SK-N-SH (cell line): ENCODE results near the gene NLGN1. TPM values are rescaled to one million over a fixed set of nuclear protein-coding genes. Genes with fewer than 3 reads are reported as not detected.

Experiments used
- CTCF ChIA-PET: fragments of 300-600, 350-600 bp; formaldehyde crosslinking; extraction: SDS; loops from one replicate; lab custom pipeline; 2021; lab: Yijun Ruan, JAX
- POLR2A ChIA-PET: fragments of 350-600 bp; sonication (Branson Sonifier 250); formaldehyde crosslinking; extraction: SDS; loops from one replicate; lab custom pipeline; 2020; ENCODE audit warnings: antibody characterized with exemption, inconsistent platforms; lab: Yijun Ruan, JAX
- DNase-seq: peaks from one replicate; pipeline ENCODE4 v3.0.0; 2012
- H2AFZ ChIP-seq: fragments of 200-600 bp; sonication (generic); 2 replicates; pipeline ENCODE4 v1.8.1; 2016; ENCODE audit warnings: antibody characterized with exemption, mild to moderate bottlenecking, low read depth
- H3F3A ChIP-seq: fragments of 200-600 bp; sonication (generic); replicated peaks from 2 replicates; pipeline ENCODE3; 2016; ENCODE audit warnings: antibody characterized with exemption, mild to moderate bottlenecking; ENCODE audit not compliant: insufficient read depth
- H3K27ac ChIP-seq, 2 experiments: fragments of 200-500 bp in 1 of 2; fragments of 200-600 bp in 1 of 2; sonication (Bioruptor generic) in 1 of 2; sonication (generic), shearing (Covaris generic) in 1 of 2; 2 replicates each; pipeline versions ENCODE4 v1.5.1 to v1.6.1; 2014 to 2016; ENCODE audit warnings: low read depth in 2 of 2, inconsistent platforms in 1 of 2, low read length in 1 of 2, mild to moderate bottlenecking in 1 of 2, mixed read lengths in 1 of 2
- H3K27me3 ChIP-seq: fragments of 200-600 bp; sonication (generic), shearing (Covaris generic); 2 replicates; pipeline ENCODE4 v1.6.1; 2016; ENCODE audit warnings: mixed run types; ENCODE audit not compliant: insufficient read depth
- H3K36me3 ChIP-seq, 2 experiments: fragments of 200-500 bp in 1 of 2; fragments of 200-600 bp in 1 of 2; sonication (Bioruptor generic) in 1 of 2; sonication (generic) in 1 of 2; replicated peaks in 1 of 2; 2 replicates each; pipeline versions ENCODE3 to v1.5.1; 2014 to 2016; ENCODE audit warnings: low read length in 1 of 2, mild to moderate bottlenecking in 1 of 2; ENCODE audit not compliant: insufficient read depth in 2 of 2, control insufficient read depth in 1 of 2
- H3K4me1 ChIP-seq, 2 experiments: fragments of 200-500 bp in 1 of 2; fragments of 200-600 bp in 1 of 2; sonication (Bioruptor generic) in 1 of 2; sonication (generic), shearing (Covaris generic) in 1 of 2; 2 replicates each; pipeline versions ENCODE4 v1.5.1 to v1.6.1; 2014 to 2016; ENCODE audit warnings: low read depth in 1 of 2, low read length in 1 of 2, mixed run types in 1 of 2; ENCODE audit not compliant: insufficient read depth in 2 of 2, control insufficient read depth in 1 of 2
- H3K4me2 ChIP-seq: fragments of 200-600 bp; sonication (generic), shearing (Covaris generic); 2 replicates; pipeline ENCODE4 v1.6.1; 2017; ENCODE audit warnings: mixed run types
- H3K4me3 ChIP-seq, 2 experiments: fragments of 200-500 bp in 1 of 2; fragments of 200-600 bp in 1 of 2; sonication (Bioruptor generic) in 1 of 2; sonication (generic), shearing (Covaris generic) in 1 of 2; 2 replicates each; pipeline versions ENCODE4 v1.5.1 to v1.8.1; 2014 to 2016; ENCODE audit warnings: low read depth in 2 of 2, inconsistent platforms in 1 of 2, low read length in 1 of 2, mild to moderate bottlenecking in 1 of 2, mixed read lengths in 1 of 2, moderate library complexity in 1 of 2
- H3K79me2 ChIP-seq: fragments of 200-600 bp; sonication (generic); 2 replicates; pipeline ENCODE4 v1.8.1; 2017; ENCODE audit warnings: mild to moderate bottlenecking; ENCODE audit not compliant: insufficient read depth
- H3K9ac ChIP-seq: fragments of 200-600 bp; sonication (generic); 2 replicates; pipeline ENCODE4 v1.6.1; 2017; ENCODE audit warnings: mixed run types
- H3K9me2 ChIP-seq: fragments of 200-600 bp; sonication (generic); 2 replicates; pipeline ENCODE4 v1.6.1; 2017; ENCODE audit warnings: mixed run types
- H3K9me3 ChIP-seq: fragments of 200-600 bp; sonication (generic); 2 replicates; pipeline ENCODE4 v1.6.1; 2017; ENCODE audit warnings: mixed run types, mild to moderate bottlenecking, moderate library complexity
- H4K20me1 ChIP-seq: fragments of 200-600 bp; sonication (generic); 2 replicates; pipeline ENCODE4 v1.6.1; 2017; ENCODE audit warnings: mild to moderate bottlenecking, mixed run types; ENCODE audit not compliant: insufficient read depth
- CHD2 ChIP-seq: fragments of 150-350 bp; IDR thresholded peaks from 2 replicates; pipeline ENCODE4 v1.6.1; 2018; ENCODE audit warnings: low read length; ENCODE audit not compliant: partially characterized antibody
- CTCF ChIP-seq: fragments of 200-600 bp; sonication (generic); IDR thresholded peaks from 2 replicates; pipeline ENCODE4 v1.6.1; 2017; ENCODE audit warnings: antibody characterized with exemption, mild to moderate bottlenecking, moderate library complexity
- EP300 ChIP-seq, 2 experiments: IDR thresholded peaks; 2 replicates each; pipeline versions ENCODE4 v1.4.0 to v1.6.1; 2012; ENCODE audit warnings: borderline replicate concordance in 1 of 2, low read depth in 1 of 2, low read length in 1 of 2
- EZH2phosphoT487 ChIP-seq: fragments of 200-600 bp; sonication (generic); IDR thresholded peaks from 2 replicates; pipeline ENCODE4 v1.6.1; 2017; ENCODE audit warnings: low read depth, mixed run types, mild to moderate bottlenecking, antibody characterized with exemption, moderate library complexity, borderline replicate concordance
- FOXM1 ChIP-seq: IDR thresholded peaks from 2 replicates; pipeline ENCODE4 v1.4.0; 2012; ENCODE audit warnings: low read depth, mild to moderate bottlenecking
- GABPA ChIP-seq: IDR thresholded peaks from 2 replicates; pipeline ENCODE4 v1.4.0; 2012; ENCODE audit warnings: low read depth, mild to moderate bottlenecking
- MEF2A ChIP-seq: IDR thresholded peaks from 2 replicates; pipeline ENCODE4 v1.4.0; 2012; ENCODE audit warnings: low read depth, borderline replicate concordance
- PBX3 ChIP-seq: IDR thresholded peaks from 2 replicates; pipeline ENCODE4; 2012
- RAD21 ChIP-seq: IDR thresholded peaks from 2 replicates; pipeline ENCODE4 v1.6.1; 2012; ENCODE audit warnings: mild to moderate bottlenecking, low read length
- RCOR1 ChIP-seq: fragments of 150-350 bp; IDR thresholded peaks from 2 replicates; pipeline ENCODE4 v1.6.1; 2017; ENCODE audit warnings: antibody characterized with exemption, low read length
- RFX5 ChIP-seq: IDR thresholded peaks from 2 replicates; pipeline ENCODE4 v1.6.1; 2012; ENCODE audit warnings: mild to moderate bottlenecking, improper control_type of control experiment, low read length
- RXRA ChIP-seq: IDR thresholded peaks from 2 replicates; pipeline ENCODE4 v1.4.0; 2012; ENCODE audit warnings: low read depth, mild to moderate bottlenecking, borderline replicate concordance
- SIN3A ChIP-seq: IDR thresholded peaks from 2 replicates; pipeline ENCODE4 v1.6.1; 2012; ENCODE audit warnings: low read depth, mild to moderate bottlenecking, low read length, moderate library complexity, borderline replicate concordance
- TAF1 ChIP-seq: IDR thresholded peaks from 2 replicates; pipeline ENCODE4 v1.6.1; 2012; ENCODE audit warnings: low read depth, mild to moderate bottlenecking, low read length, moderate library complexity, borderline replicate concordance
- TCF12 ChIP-seq: IDR thresholded peaks from 2 replicates; pipeline ENCODE4 v1.4.0; 2012
- TEAD4 ChIP-seq: IDR thresholded peaks from 2 replicates; pipeline ENCODE4 v1.4.0; 2012; ENCODE audit warnings: mild to moderate bottlenecking, borderline replicate concordance; ENCODE audit not compliant: insufficient read depth
- USF2 ChIP-seq: fragments of 150-350 bp; IDR thresholded peaks from 2 replicates; pipeline ENCODE4 v1.6.1; 2017; ENCODE audit warnings: antibody characterized with exemption, low read length, low read depth, borderline replicate concordance
- YY1 ChIP-seq: IDR thresholded peaks from 2 replicates; pipeline ENCODE4 v1.4.0; 2012; ENCODE audit warnings: low read depth, mild to moderate bottlenecking
- WGBS: methylation state at CpG from one replicate; pipeline ENCODE4 v1.1.6; 2017; ENCODE audit warnings: low lambda C conversion rate; 5-methylcytosine and 5-hydroxymethylcytosine counted together
- polyA plus RNA-seq, 3 experiments: library from polyadenylated mRNA; depleted of rRNA; stranded (reverse); fragments of >200 nt; gene quantifications; 2 replicates each; pipeline ENCODE4 v1.2.3, GENCODE V29; 2012

The NLGN1 gene
- polyA plus RNA-seq, 1 of the 3 experiments (the other 2 are of a cell fraction), result 1.5 TPM

- 87% methylated on average over 4 of the region's 4 CpGs for WGBS
- TF ChIP-seq PBX3 (no peak), CHD2 (no peak), EP300 (IDR thresholded peaks at IDR 0.05; ENCODE audit: borderline replicate concordance in 1 of 2, low read depth in 1 of 2, low read length in 1 of 2) (no peak), TEAD4 (no peak), SIN3A (no peak), FOXM1 (no peak), GABPA (no peak), TCF12 (no peak), EZH2phosphoT487 (no peak), CTCF (no peak), RXRA (no peak), MEF2A (no peak), TAF1 (no peak), RAD21 (no peak), RCOR1 (no peak)
- Histone ChIP-seq H3F3A (peaks cover 6% of the 10 kb centered on the region), H3K4me1 (no peaks in the 10 kb centered on the region), H3K4me2 (no peak overlapping the region), H4K20me1 (no peaks in the 10 kb centered on the region), H3K27me3 (no peaks in the 10 kb centered on the region), H3K36me3 (no peaks in the 10 kb centered on the region), H3K9me2 (no peaks in the 10 kb centered on the region), H2AFZ (no peak overlapping the region), H3K9me3 (no peaks in the 10 kb centered on the region), H3K27ac (no peak overlapping the region), H3K4me3 (no peak overlapping the region), H3K79me2 (no peaks in the 10 kb centered on the region), H3K9ac (no peak overlapping the region)
- DNase-seq, result no peak
- ChIA-PET POLR2A (no interaction called here), CTCF (interaction anchor here (1.1 to 1.3 kb wide), 2 partner anchors 10 to 133 kb away, joined by 3 read pairs; no protein-coding TSS in a partner anchor)
Measured at GRCh38 chr3:173761161-173761560, 363.6 kb downstream of the NLGN1 start.

GRCh38 chr3:173762501-173762900 lies 365.0 kb downstream of the NLGN1 start:
- Histone ChIP-seq H3K36me3 (no peaks in the 10 kb centered on the region), H3K4me2 (no peak overlapping the region)
- CTCF ChIA-PET, result interaction anchor here (1.3 kb wide), 1 partner anchor 12 kb away, joined by 3 read pairs; no protein-coding TSS in a partner anchor

More at GRCh38 chr3:173762501-173762900, 365.0 kb downstream of the NLGN1 start:
- Histone ChIP-seq H3K4me1 (no peaks in the 10 kb centered on the region), H3K9ac (no peak overlapping the region), H3K4me3 (no peak overlapping the region), H3K27ac (no peak overlapping the region), H2AFZ (no peak overlapping the region; the same call in 1 of the 2 replicates), H4K20me1 (no peaks in the 10 kb centered on the region), H3K79me2 (no peaks in the 10 kb centered on the region), H3K9me3 (no peaks in the 10 kb centered on the region), H3K9me2 (no peaks in the 10 kb centered on the region), H3K27me3 (no peaks in the 10 kb centered on the region), H3F3A (peaks cover 6% of the 10 kb centered on the region)
- no peak for DNase-seq
- TF ChIP-seq FOXM1, result no peak
- no peak for TF ChIP-seq RCOR1
- no peak for TF ChIP-seq USF2
- no peak for TF ChIP-seq RFX5
- TF ChIP-seq EP300 (IDR thresholded peaks at IDR 0.05; ENCODE audit: borderline replicate concordance in 1 of 2, low read depth in 1 of 2, low read length in 1 of 2), result no peak
- TF ChIP-seq YY1, result no peak
- 75% methylated on average over 4 of the region's 4 CpGs for WGBS
- POLR2A ChIA-PET, result no interaction called here
